Body of pancreas (tissue), 4 donors: Measurements from ENCODE around the gene TPCN2.

ENCODE experiments used
- CTCF ChIP-seq, 7 experiments: fragments of 450-650 bp in 4 of 7; fragments of 200-600 bp in 3 of 7; sonication (generic) in 3 of 7; IDR thresholded peaks; one replicate each; pipeline ENCODE4 v1.5.1; 2016 to 2019; ENCODE audit warnings: antibody characterized with exemption in 7 of 7
- POLR2A ChIP-seq, 3 donors: fragments of 450-650 bp; IDR thresholded peaks; one replicate each; pipeline ENCODE4 v1.6.1; 2016; ENCODE audit warnings: antibody characterized with exemption in 3 of 3, mild to moderate bottlenecking in 2 of 3

GRCh38 chr11:69108030-69108429 lies 59.3 kb downstream of the TPCN2 start:
- no peak for TF ChIP-seq CTCF (IDR thresholded peaks at IDR 0.05)
- no peak for TF ChIP-seq POLR2A (IDR thresholded peaks at IDR 0.05)
